Measurements from ENCODE around the gene HERC3. TPM values are rescaled to one million over a fixed set of nuclear protein-coding genes. Genes with fewer than 3 reads are reported as not detected.

The HERC3 gene
- total and polyA plus RNA-seq, 4 experiments from 2014 or later, result 39.9 to 97.1 (median 70.2) TPM

- Histone ChIP-seq H3K4me1 (ENCODE audit: insufficient read depth, low read length) (no peaks in the 10 kb centered on the region), H3K27me3 (ENCODE audit: insufficient read depth, low read length) (no peaks in the 10 kb centered on the region), H3K4me3 (ENCODE audit: low read length in 2 of 2) (no peak overlapping the region), H3K36me3 (ENCODE audit: insufficient read depth, low read length) (peaks cover 25% of the 10 kb centered on the region), H3K27ac (ENCODE audit: low read depth, low read length) (no peak overlapping the region), H3K9me3 (ENCODE audit: control insufficient read depth in 1 of 2, low read length in 2 of 2) (no peaks in the 10 kb centered on the region)
- intact Hi-C loops (cut with micrococcal nuclease), result loop anchor here (10.0 kb wide), 1 partner anchor 459 kb away; no protein-coding TSS in a partner anchor
- Mint-ChIP-seq H3K4me3 (no peak overlapping the region), H3K36me3 (peaks cover 54 to 71% of the 10 kb centered on the region in 2 donors), H3K4me1 (peaks cover 0 to 5% (median 4%) of the 10 kb centered on the region in 4 donors), H3K27me3 (no peaks in the 10 kb centered on the region), H3K27ac (peak overlapping the region in 4 of 7 donors; percentile 10 to 66 (median 38)), H3K9me3 (no peaks in the 10 kb centered on the region)
- no peak for DNase-seq
- ChIA-PET CTCF (ENCODE audit: partially characterized antibody) (interaction anchor here (0.8 to 1.5 kb wide), 4 partner anchors 11 to 134 kb away, joined by 3 to 5 read pairs (median 3); no protein-coding TSS in a partner anchor), POLR2A (ENCODE audit: partially characterized antibody) (no interaction called here)
Observed at GRCh38 chr4:88673886-88674285, 81.6 kb downstream of the HERC3 start.

- POLR2A ChIA-PET (ENCODE audit: partially characterized antibody), result no interaction called here
Observed at GRCh38 chr4:88674565-88674964, 82.3 kb downstream of the HERC3 start.

DNA sequence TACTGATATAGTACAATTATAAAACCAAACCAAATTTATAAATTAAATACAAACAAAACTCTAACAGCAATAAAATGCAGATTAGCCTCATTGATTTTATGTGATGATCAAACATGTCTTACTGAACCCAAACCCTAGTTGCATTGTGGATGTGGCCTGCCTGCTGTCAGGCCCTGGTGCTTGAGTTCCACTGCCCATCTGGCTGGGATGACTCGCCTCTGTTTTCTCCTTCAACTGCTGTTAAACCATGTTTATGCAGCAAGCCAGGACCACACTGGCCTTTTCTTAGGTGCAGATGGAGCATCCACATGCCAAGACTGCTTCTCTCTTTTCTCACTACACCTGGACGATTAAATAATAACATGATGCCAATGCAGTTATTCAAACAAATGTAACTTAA, 82.7 kb downstream of the HERC3 start:
- POLR2A ChIA-PET (ENCODE audit: partially characterized antibody), result no interaction called here
- H3K9me3 ChIP-seq (ENCODE audit: control insufficient read depth in 1 of 2, low read length in 2 of 2), result no peaks in the 10 kb centered on the region
- no peak overlapping the region for H3K27ac ChIP-seq (ENCODE audit: low read depth, low read length)
- CTCF ChIA-PET (ENCODE audit: partially characterized antibody), result no interaction called here
- H3K4me3 Mint-ChIP-seq, result no peak overlapping the region
- intact Hi-C loops (cut with micrococcal nuclease), result loop anchor here (10.0 kb wide), 1 partner anchor 460 kb away; no protein-coding TSS in a partner anchor
- H3K27me3 ChIP-seq (ENCODE audit: insufficient read depth, low read length), result no peaks in the 10 kb centered on the region
- peaks cover 56 to 72% of the 10 kb centered on the region in 2 donors for H3K36me3 Mint-ChIP-seq
- no peak overlapping the region for H3K4me3 ChIP-seq (ENCODE audit: low read length in 2 of 2)
- H3K4me1 Mint-ChIP-seq, result peaks cover 0 to 5% (median 5%) of the 10 kb centered on the region in 4 donors
- no peaks in the 10 kb centered on the region for H3K4me1 ChIP-seq (ENCODE audit: insufficient read depth, low read length)
- no peaks in the 10 kb centered on the region for H3K9me3 Mint-ChIP-seq
- no peak for DNase-seq
- H3K27ac Mint-ChIP-seq, result peak overlapping the region in 1 of 7 donors; percentile 87
- H3K27me3 Mint-ChIP-seq, result no peaks in the 10 kb centered on the region
- H3K36me3 ChIP-seq (ENCODE audit: insufficient read depth, low read length), result peaks cover 30% of the 10 kb centered on the region

More at GRCh38 chr4:88674565-88674964, 82.3 kb downstream of the HERC3 start:
- CTCF ChIA-PET (ENCODE audit: partially characterized antibody), result no interaction called here
- H3K27me3 Mint-ChIP-seq, result no peaks in the 10 kb centered on the region
- H3K36me3 ChIP-seq (ENCODE audit: insufficient read depth, low read length), result peaks cover 26% of the 10 kb centered on the region
- intact Hi-C loops (cut with micrococcal nuclease), result loop anchor here (10.0 kb wide), 1 partner anchor 460 kb away; no protein-coding TSS in a partner anchor
- no peaks in the 10 kb centered on the region for H3K9me3 ChIP-seq (ENCODE audit: control insufficient read depth in 1 of 2, low read length in 2 of 2)
- H3K27ac Mint-ChIP-seq, result peak overlapping the region in 4 of 7 donors; percentile 8 to 73 (median 14)
- no peak overlapping the region for H3K4me3 Mint-ChIP-seq
- H3K9me3 Mint-ChIP-seq, result no peaks in the 10 kb centered on the region
- H3K27me3 ChIP-seq (ENCODE audit: insufficient read depth, low read length), result no peaks in the 10 kb centered on the region
- H3K4me1 ChIP-seq (ENCODE audit: insufficient read depth, low read length), result no peaks in the 10 kb centered on the region
- DNase-seq, result no peak
- H3K4me1 Mint-ChIP-seq, result peaks cover 0 to 5% (median 4%) of the 10 kb centered on the region in 4 donors
- H3K4me3 ChIP-seq (ENCODE audit: low read length in 2 of 2), result no peak overlapping the region
- H3K27ac ChIP-seq (ENCODE audit: low read depth, low read length), result no peak overlapping the region
- H3K36me3 Mint-ChIP-seq, result peaks cover 56 to 72% of the 10 kb centered on the region in 2 donors

DNA sequence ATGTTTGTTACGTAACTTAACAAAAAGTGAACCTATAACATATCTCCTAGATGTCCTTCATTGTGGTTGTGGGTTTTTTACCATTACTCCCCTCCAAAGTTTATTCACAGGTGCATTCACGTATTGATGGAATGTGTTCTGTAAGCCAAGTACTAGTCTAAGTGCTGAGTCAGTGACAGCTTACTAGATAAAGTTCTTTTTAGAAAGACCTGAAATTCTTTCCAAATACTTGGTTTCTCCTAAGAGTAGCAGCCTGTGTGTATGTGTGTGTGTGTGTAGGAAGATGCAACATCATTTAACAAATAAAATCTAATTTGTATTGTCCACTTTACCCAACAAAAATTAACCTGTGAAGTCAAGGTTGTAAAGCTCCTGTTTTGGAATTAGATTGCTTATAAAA, 83.3 kb downstream of the HERC3 start:
- H3K27me3 Mint-ChIP-seq, result no peaks in the 10 kb centered on the region
- Histone ChIP-seq H3K4me1 (ENCODE audit: insufficient read depth, low read length) (no peaks in the 10 kb centered on the region), H3K27ac (ENCODE audit: low read depth, low read length) (no peak overlapping the region), H3K4me3 (ENCODE audit: low read length in 2 of 2) (no peak overlapping the region), H3K36me3 (ENCODE audit: insufficient read depth, low read length) (peaks cover 28% of the 10 kb centered on the region), H3K27me3 (ENCODE audit: insufficient read depth, low read length) (no peaks in the 10 kb centered on the region), H3K9me3 (ENCODE audit: control insufficient read depth in 1 of 2, low read length in 2 of 2) (no peaks in the 10 kb centered on the region)
- intact Hi-C loops (cut with micrococcal nuclease), result loop anchor here (10.0 kb wide), 1 partner anchor 461 kb away; no protein-coding TSS in a partner anchor
- H3K4me1 Mint-ChIP-seq, result peaks cover 0 to 5% (median 5%) of the 10 kb centered on the region in 4 donors
- H3K4me3 Mint-ChIP-seq, result no peak overlapping the region
- no peaks in the 10 kb centered on the region for H3K9me3 Mint-ChIP-seq
- DNase-seq, result no peak
- CTCF ChIA-PET (ENCODE audit: partially characterized antibody), result no interaction called here
- peaks cover 56 to 73% of the 10 kb centered on the region in 2 donors for H3K36me3 Mint-ChIP-seq
- H3K27ac Mint-ChIP-seq, result peak overlapping the region in 1 of 7 donors; percentile 29
- POLR2A ChIA-PET (ENCODE audit: partially characterized antibody), result no interaction called here

GRCh38 chr4:88681209-88681608, 88.9 kb downstream of the HERC3 start:
- H3K27ac ChIP-seq (ENCODE audit: low read depth, low read length), result no peak overlapping the region
- Mint-ChIP-seq H3K9me3 (peaks cover 0 to 3% (median 0%) of the 10 kb centered on the region in 8 donors), H3K27ac (peak overlapping the region in 1 of 7 donors; percentile 25), H3K27me3 (no peaks in the 10 kb centered on the region), H3K36me3 (peaks cover 78 to 80% of the 10 kb centered on the region in 2 donors), H3K4me1 (peaks cover 0 to 3% (median under 1%) of the 10 kb centered on the region in 4 donors), H3K4me3 (no peak overlapping the region)
- POLR2A ChIA-PET (ENCODE audit: partially characterized antibody), result no interaction called here
- intact Hi-C loops (cut with micrococcal nuclease), result no loop called here
- no peak overlapping the region for H3K4me3 ChIP-seq (ENCODE audit: low read length in 2 of 2)
- H3K27me3 ChIP-seq (ENCODE audit: insufficient read depth, low read length), result no peaks in the 10 kb centered on the region
- DNase-seq, result no peak
- CTCF ChIA-PET (ENCODE audit: partially characterized antibody), result interaction anchor here (1.3 kb wide), 1 partner anchor 342 kb away, joined by 3 read pairs; no protein-coding TSS in a partner anchor
- no peaks in the 10 kb centered on the region for H3K4me1 ChIP-seq (ENCODE audit: insufficient read depth, low read length)
- H3K9me3 ChIP-seq (ENCODE audit: control insufficient read depth in 1 of 2, low read length in 2 of 2), result no peaks in the 10 kb centered on the region
- H3K36me3 ChIP-seq (ENCODE audit: insufficient read depth, low read length), result peaks cover 32% of the 10 kb centered on the region

DNA sequence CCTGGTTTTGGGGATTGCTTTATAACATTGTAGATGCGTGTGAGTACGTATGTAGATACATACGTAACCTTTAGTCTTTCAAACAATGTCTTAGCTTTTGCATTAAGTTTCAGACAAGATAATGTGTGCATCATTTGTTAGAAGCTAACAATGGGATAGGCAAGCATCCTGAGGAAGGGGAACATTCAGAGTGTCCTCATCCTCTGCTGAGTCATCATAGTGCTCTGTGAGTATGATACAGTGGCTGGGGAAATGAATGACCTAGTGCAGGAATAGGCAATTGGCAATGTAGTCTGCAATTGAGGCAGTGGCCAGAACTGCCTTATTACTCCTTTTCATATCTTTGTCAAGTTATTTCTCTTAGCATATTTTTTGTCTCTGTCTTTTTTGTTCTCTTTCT, 98.1 kb downstream of the HERC3 start:
- intact Hi-C loops (cut with micrococcal nuclease), result no loop called here
- H3K4me3 ChIP-seq (ENCODE audit: low read length in 2 of 2), result no peak overlapping the region
- no peaks in the 10 kb centered on the region for H3K9me3 Mint-ChIP-seq
- H3K27ac Mint-ChIP-seq, result peak overlapping the region in 3 of 7 donors; percentile 7 to 62 (median 25)
- H3K4me1 ChIP-seq (ENCODE audit: insufficient read depth, low read length), result no peaks in the 10 kb centered on the region
- H3K4me1 Mint-ChIP-seq, result peaks cover 0 to 3% (median under 1%) of the 10 kb centered on the region in 4 donors
- H3K36me3 ChIP-seq (ENCODE audit: insufficient read depth, low read length), result peaks cover 26% of the 10 kb centered on the region
- DNase-seq, result no peak
- H3K27me3 ChIP-seq (ENCODE audit: insufficient read depth, low read length), result no peaks in the 10 kb centered on the region
- CTCF ChIA-PET (ENCODE audit: partially characterized antibody), result interaction anchor here (1.3 kb wide), 1 partner anchor 151 kb away, joined by 5 read pairs; no protein-coding TSS in a partner anchor
- H3K27ac ChIP-seq (ENCODE audit: low read depth, low read length), result no peak overlapping the region
- H3K27me3 Mint-ChIP-seq, result no peaks in the 10 kb centered on the region
- no peaks in the 10 kb centered on the region for H3K9me3 ChIP-seq (ENCODE audit: control insufficient read depth in 1 of 2, low read length in 2 of 2)
- no peak overlapping the region for H3K4me3 Mint-ChIP-seq
- peaks cover 50 to 59% of the 10 kb centered on the region in 2 donors for H3K36me3 Mint-ChIP-seq
- POLR2A ChIA-PET (ENCODE audit: partially characterized antibody), result no interaction called here

DNA sequence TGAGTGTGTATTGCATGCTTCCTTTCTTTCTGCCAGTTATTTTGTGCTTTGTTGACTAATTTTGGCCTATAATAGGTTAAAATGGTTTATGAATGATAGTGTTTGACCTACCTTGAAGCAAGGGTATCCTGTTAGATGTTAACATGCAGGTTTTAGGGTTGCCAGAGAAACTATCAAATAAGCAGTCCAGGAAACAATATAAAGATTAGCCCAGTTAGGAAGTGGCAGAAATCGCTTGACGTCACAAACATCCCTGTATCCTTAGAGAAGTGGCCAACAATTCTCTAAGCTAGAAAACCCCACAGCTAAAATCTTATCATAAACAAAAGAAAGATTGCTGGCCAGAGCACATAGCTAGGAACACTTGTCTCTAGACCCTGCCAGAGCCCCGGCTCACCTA, 101.5 kb downstream of the HERC3 start:
- Histone ChIP-seq H3K9me3 (ENCODE audit: control insufficient read depth in 1 of 2, low read length in 2 of 2) (no peaks in the 10 kb centered on the region), H3K27me3 (ENCODE audit: insufficient read depth, low read length) (no peaks in the 10 kb centered on the region), H3K36me3 (ENCODE audit: insufficient read depth, low read length) (peaks cover 12% of the 10 kb centered on the region), H3K4me3 (ENCODE audit: low read length in 2 of 2) (no peak overlapping the region), H3K27ac (ENCODE audit: low read depth, low read length) (no peak overlapping the region), H3K4me1 (ENCODE audit: insufficient read depth, low read length) (peaks cover 11% of the 10 kb centered on the region)
- Mint-ChIP-seq H3K27ac (peak overlapping the region in 1 of 7 donors; percentile 62), H3K4me1 (peaks cover 9 to 25% (median 17%) of the 10 kb centered on the region in 4 donors), H3K36me3 (peaks cover 33 to 51% of the 10 kb centered on the region in 2 donors), H3K9me3 (no peaks in the 10 kb centered on the region), H3K27me3 (no peaks in the 10 kb centered on the region), H3K4me3 (no peak overlapping the region)
- CTCF ChIA-PET (ENCODE audit: partially characterized antibody), result interaction anchor here (0.6 kb wide), 1 partner anchor 155 kb away, joined by 3 read pairs; no protein-coding TSS in a partner anchor
- intact Hi-C loops (cut with micrococcal nuclease), result no loop called here
- no peak for DNase-seq
- POLR2A ChIA-PET (ENCODE audit: partially characterized antibody), result no interaction called here

Measured in CD4-positive, alpha-beta memory T cell (primary cell).